GM21825 (cell line): ENCODE measurements around the gene IL17RB.

Experiments
- ATAC-seq: cut with Tn5 transposase; IDR thresholded peaks from one replicate; pipeline ENCODE4 v1.9.1; 2021; ENCODE audit warnings: mild to moderate bottlenecking, moderate library complexity; ENCODE audit not compliant: unreplicated experiment

IL17RB gene

DNA sequence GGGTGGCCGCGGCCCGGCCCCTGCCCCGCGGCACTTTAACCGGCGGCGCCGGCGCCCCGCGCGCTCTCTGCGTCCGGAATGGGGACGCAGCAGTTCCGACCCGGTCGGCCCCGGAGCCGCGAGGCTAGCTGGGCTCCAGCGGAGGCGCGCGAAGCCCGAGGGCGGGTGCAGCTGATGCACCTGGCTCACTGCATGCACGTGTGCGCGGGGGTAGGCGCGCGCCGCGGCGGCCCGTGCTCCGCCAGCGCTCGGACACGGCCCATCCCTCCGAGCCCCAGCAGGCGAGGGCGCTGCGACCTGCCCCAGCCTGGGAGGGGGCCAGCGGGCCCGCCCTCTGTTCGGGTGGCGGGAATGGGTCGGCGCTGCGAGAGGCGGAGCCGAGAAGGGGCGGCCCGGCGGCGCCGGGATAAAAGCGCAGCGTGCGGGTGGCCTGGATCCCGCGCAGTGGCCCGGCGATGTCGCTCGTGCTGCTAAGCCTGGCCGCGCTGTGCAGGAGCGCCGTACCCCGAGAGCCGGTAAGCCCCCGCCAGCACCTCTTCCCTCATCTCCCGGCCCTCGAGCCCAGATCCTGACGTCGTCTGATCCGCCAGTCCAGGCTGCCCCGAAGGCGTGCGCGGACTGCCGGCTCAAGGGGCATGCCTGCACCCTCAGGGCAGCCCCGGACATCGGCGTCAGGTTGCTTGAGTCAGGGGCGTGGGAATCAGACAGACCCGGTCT is at the start of gene IL17RB, which contains the start of gene CHDH:
Gene IL17RB (plus strand): TSS at position 435 of the 717 bp plus-strand sequence. CDS start 21 bp downstream, at position 456.
Gene CHDH (minus strand): TSS at position 286 of the 717 bp plus-strand sequence. CDS start 22,411 bp downstream, outside the sequence.
- ATAC-seq = peak; percentile 51

DNA sequence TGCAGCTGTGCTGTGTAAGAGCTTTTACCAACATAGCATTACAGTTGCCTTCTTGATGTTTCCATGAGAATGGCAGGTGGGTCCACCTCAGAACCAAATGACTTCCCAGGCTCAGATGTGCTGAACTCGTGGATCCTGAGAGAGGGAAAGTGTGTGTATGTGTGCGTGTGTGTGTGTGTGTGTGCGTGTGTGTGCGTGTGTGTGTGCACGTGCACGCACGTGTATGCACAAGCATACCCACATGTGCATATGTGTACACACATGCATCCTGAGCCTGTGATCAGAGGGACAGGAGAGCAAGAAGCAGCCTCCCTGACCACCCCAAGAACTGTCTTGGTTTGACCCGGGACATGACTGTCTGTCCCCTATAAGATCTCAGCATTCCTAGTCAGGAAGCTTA is 48.2 kb upstream of the IL17RB start:
- no peak for ATAC-seq

DNA sequence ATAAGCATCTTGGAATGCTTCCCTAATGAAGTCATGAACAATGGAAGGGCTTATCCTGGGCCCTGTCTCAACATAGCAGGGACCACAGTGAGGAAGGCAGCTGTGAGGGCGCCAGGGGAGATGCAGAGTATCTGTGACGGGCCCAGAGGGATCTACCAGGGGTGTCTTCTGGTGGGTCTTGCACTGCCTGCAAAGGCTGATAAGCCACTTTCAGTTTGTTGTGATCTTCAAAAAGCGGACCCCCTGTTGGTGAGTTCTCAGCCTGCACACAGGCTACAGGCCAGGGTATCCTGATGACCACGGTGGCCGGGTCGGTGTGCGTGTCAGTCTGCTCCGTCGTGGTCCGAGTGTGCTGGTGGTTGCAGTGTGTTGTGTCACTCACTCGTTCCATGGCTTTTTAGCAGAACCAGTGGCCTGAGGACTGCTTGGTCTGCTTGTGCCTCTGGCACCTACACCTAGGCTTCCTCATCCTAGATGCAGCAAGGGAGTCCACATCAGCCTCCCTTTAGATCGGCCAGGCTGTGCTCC is 47.0 kb upstream of the IL17RB start:
- ATAC-seq = no peak

GRCh38 chr3:53800041-53800906 is 46.1 kb upstream of the IL17RB start:
- ATAC-seq = no peak

- ATAC-seq = no peak
These were observed 45.0 kb upstream of the IL17RB start for GRCh38 chr3:53801319-53801718.

DNA sequence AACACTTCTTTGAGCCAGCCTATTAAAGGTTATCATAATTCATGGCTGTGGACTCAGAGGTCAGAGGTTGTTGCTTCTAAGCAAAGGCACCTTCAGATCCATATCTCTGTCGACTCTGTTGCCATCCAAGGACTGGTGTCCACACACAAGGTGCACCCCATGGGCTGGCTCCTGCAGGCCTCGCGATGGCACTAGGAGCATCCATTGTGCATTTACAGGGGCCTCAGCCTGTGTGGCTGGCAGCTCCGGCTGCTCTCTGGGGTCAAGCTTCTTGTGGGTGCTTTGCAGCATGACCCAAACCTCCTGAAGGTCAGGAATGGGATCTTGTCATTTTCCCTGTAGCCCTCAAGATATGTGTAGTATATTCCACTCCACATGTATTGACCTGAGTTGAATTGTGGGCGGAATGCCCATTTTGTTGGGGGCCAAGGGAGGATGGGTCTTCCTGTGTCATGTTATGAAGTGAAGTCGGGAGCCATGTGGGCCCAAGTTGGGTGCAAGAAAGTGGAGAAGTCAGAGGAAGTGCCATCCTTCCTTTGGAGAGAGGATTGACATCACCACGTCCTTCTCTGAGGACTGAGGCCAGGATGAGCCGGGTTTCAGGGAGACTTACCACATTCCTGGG is 44.0 kb upstream of the IL17RB start:
- no peak for ATAC-seq

DNA sequence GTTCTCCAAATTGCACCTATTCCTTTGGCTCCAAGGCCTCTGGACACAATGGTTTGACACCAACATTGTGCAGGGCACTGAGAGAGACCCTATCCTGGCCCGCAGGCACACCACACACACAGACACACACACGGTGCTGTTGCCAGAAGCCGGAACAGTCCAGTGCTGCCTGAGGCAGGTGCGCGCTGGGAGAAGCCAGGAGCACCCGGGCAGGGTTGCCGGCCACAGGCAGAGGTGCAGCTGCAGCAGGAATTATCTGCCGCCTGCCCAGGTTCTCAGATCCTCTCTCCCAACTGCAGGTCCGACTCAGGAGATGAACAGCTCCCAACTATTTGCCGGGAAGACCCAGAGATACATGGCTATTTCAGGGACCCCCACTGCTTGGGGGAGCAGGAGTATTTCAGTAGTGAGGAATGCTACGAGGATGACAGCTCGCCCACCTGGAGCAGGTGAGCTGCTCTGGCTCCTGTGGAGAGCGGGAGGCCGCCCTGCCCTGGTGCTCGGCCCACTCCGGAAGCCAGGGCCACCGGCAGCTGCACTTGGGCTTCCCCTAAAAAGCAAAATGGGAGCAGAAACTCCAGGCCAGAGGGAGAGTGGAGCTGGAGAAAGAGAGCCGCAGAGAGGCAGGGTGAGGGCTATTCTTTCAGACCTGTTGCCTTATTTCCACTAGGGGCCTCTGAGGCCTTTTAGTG is 43.1 kb upstream of the IL17RB start:
- ATAC-seq = no peak

DNA sequence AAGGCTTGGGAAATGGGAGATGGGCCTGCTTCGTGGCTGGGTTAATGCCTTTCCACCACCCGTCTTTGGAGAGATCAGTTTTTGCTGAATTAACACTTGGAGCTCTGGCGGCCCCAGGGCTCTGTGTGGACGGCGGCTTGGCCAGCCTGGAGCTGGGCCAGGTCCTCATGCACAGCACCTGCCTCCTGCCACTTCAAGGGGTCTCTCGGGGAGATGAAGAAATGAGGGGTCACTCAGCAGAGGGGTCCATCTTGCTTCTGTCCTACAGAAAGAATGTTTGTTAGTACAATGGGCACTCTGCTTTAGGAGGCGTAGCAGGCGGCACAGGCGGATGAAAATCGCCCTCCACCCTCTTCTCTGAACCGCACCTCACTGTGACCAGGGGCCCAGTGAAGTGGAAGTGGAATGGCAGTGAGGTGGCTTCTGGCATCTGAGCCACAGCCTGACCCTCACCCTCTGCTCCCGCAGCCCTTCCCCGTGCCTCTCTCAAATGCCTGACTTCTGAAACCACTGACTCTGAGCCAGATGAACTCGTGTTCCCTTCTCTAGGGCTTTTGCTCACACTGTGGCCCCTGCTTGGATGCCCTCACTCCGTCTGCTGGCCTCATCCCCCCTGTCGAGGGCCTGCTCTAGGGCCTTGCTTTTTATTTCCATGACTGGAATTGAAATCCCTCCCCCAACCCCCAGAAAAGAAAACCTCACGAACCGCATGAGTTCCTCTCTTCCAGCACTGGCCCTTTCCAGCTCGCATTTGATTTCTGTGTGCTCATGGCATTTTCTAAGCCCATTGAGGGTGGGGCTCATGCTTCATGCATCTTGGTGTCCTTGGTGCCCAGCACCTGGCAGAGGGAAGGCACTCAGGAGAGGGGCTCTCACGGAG is 42.3 kb upstream of the IL17RB start:
- ATAC-seq = no peak

- no peak for ATAC-seq
These were observed 41.5 kb upstream of the IL17RB start for GRCh38 chr3:53804697-53805462.

DNA sequence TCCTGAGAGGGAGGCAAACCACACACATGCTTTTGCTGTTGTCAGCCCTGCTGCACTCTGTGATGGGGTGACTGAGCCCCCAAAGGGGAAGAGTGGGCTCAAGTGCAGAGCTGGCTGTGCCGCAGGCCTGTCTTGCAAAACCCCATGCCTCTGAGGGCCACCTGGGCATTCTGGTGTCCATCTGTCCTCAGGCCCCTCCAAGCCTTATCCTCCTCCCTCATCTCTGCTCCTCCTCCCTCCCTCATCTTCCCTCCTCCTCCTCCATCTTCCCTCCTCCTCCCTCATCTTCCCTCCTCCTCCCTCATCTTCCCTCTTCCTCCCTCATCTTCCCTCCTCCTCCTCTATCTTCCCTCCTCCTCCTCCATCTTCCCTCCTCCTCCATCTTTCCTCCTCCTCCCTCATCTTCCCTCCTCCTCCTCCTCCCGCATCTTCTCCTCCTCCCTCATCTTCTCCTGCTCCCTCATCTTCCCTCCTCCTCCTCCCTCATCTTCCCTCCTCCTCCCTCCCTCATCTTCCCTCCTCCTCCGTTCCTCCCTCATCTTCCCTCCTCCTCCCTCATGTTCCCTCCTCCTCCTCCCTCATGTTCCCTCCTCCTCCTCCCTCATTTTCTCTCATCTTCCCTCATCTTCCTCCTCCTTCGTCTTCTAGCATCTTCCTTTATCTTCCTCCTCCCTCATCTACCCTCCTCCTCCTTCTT is 40.8 kb upstream of the IL17RB start:
- no peak for ATAC-seq

DNA sequence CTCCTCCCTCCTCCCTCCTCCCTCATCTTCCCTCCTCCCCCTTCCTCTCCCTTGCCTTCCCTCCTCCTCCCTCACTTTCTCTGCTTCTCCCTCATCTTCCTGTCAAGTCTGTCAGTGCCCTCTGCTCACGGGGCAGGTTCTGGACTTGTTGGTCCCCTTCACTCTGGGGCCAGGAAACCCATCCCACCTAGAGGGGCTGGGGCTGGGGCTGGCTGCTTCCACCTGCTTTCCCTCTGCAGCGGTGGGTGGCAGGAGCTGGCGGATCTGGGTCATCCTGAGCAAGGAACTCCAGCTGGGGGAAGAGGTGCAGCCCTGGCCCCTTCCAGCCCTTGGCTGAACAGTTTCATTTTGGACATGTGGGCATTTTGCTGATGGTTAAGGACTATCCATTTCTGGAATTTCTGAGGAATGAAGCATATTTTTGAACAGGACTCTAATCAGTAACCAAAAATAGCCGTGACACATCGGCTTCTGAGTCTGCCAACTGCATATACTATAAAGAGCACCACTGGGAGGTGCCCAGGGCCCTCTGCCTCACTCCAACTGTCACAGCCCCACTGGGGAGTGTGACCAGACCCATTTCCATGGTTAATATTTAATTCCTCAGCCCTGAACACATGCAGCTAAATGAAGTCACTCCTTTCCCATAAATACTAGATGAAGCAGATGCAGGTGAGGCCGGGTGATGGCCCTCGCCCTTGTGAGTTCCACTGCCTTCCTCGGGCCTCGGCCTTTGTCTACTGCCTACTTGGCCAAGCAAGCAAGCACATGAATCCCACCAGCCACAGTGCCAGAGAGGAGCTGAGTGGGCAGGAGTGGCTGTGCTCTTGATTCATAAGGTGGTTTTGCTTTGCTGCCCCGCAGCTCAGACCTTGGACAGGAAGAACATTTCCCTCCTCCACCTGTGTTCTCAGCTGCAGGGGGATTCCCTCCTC is 39.9 kb upstream of the IL17RB start:
- peak; percentile 47 for ATAC-seq

GRCh38 chr3:53807117-53807810 is 39.1 kb upstream of the IL17RB start:
- ATAC-seq = no peak

- ATAC-seq = no peak
These were observed 37.9 kb upstream of the IL17RB start for GRCh38 chr3:53808496-53808895.

GRCh38 chr3:53809267-53809666 is 37.1 kb upstream of the IL17RB start:
- no peak for ATAC-seq

DNA sequence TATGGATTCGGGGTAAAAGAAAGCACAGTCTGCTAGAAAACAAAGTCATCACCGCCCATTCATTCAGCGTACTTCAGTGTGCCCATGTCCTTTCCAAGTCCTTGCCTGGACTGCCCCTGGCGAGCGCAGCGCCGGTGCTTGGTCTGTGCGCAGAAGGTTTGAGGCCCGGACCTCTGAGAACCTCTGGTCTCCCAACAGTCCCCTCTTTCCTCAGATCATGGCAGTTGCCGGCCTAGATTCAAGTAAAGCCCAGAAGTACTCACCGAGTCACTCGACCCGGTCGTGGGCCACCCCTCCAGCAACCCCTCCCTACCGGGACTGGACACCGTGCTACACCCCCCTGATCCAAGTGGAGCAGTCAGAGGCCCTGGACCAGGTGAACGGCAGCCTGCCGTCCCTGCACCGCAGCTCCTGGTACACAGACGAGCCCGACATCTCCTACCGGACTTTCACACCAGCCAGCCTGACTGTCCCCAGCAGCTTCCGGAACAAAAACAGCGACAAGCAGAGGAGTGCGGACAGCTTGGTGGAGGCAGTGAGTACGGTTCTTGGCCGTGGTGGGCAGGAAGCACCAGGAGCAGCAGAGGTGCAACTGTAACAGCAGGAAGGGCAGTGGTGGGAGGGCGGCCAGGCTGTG is 36.5 kb upstream of the IL17RB start:
- no peak for ATAC-seq
